Caco-2 (cell line): ENCODE results near the gene CXCL13. TPM values are rescaled to one million over a fixed set of nuclear protein-coding genes. Genes with fewer than 3 reads are reported as not detected.

Experiments
- BruUV-seq: library from RNA; stranded (reverse); fragments of 400-500 nt; replicated peaks from 2 replicates; lab custom pipeline; 2021; lab: Mats Ljungman, UMichigan
- CTCF ChIA-PET: fragments of 300-600 bp; sonication (Branson Sonifier 250); formaldehyde crosslinking; loops from one replicate; lab custom pipeline; 2022; ENCODE audit warnings: antibody characterized with exemption; lab: Charles Lee
- POLR2A ChIA-PET: fragments of 300-600 bp; sonication (Branson Sonifier 250); formaldehyde crosslinking; loops from one replicate; lab custom pipeline; 2022; ENCODE audit warnings: antibody characterized with exemption; lab: Charles Lee
- DNase-seq, 2 experiments: peaks; one replicate each; pipeline versions ENCODE4 v3.0.0 to v3.0.0-alpha.2; 2020 to 2022
- H3K27me3 ChIP-seq: replicated peaks from 2 replicates; pipeline ENCODE4 v1.6.0; 2011; ENCODE audit warnings: low read length; ENCODE audit not compliant: control insufficient read depth, insufficient read depth
- H3K36me3 ChIP-seq: 2 replicates; pipeline ENCODE4 v1.5.1; 2011; ENCODE audit warnings: low read length; ENCODE audit not compliant: control insufficient read depth, insufficient read depth
- H3K4me1 ChIP-seq: fragments of 250-450 bp; sonication (Bioruptor Pico); 2 replicates; pipeline ENCODE4 v1.5.1; 2020; ENCODE audit warnings: mild to moderate bottlenecking
- H3K4me3 ChIP-seq: 2 replicates; pipeline ENCODE4 v1.5.1; 2011; ENCODE audit warnings: low read depth, mild to moderate bottlenecking, control low read depth, low read length
- H3K9me3 ChIP-seq: fragments of 250-450 bp; sonication (Bioruptor Pico); 2 replicates; pipeline ENCODE4 v1.5.1; 2020; ENCODE audit warnings: mild to moderate bottlenecking, moderate library complexity
- H3K27ac Mint-ChIP-seq: one replicate; pipeline ENCODE4 v1.8.0; 2022; ENCODE audit warnings: mixed read lengths; ENCODE audit not compliant: unreplicated experiment
- H3K27me3 Mint-ChIP-seq: one replicate; pipeline ENCODE4 v1.8.0; 2022; ENCODE audit warnings: mixed read lengths; ENCODE audit not compliant: insufficient read depth, unreplicated experiment
- H3K36me3 Mint-ChIP-seq: one replicate; pipeline ENCODE4 v1.8.0; 2022; ENCODE audit warnings: mild to moderate bottlenecking, mixed read lengths; ENCODE audit not compliant: insufficient read depth, unreplicated experiment
- H3K4me1 Mint-ChIP-seq: one replicate; pipeline ENCODE4 v1.8.0; 2022; ENCODE audit warnings: low read depth, mixed read lengths; ENCODE audit not compliant: unreplicated experiment
- H3K4me3 Mint-ChIP-seq: one replicate; pipeline ENCODE4 v1.8.0; 2022; ENCODE audit warnings: mild to moderate bottlenecking, moderate library complexity, mixed read lengths; ENCODE audit not compliant: unreplicated experiment
- H3K9me3 Mint-ChIP-seq: one replicate; pipeline ENCODE4 v1.8.0; 2022; ENCODE audit warnings: mixed read lengths; ENCODE audit not compliant: unreplicated experiment
- CTCF ChIP-seq, 2 experiments: fragments of 200-600 bp in 1 of 2; IDR thresholded peaks; 1 replicate in 1 of 2; 2 replicates in 1 of 2; pipeline versions ENCODE4 v1.5.1 to v1.8.0; 2011 to 2022; ENCODE audit warnings: antibody characterized with exemption in 1 of 2, control low read depth in 1 of 2, inconsistent platforms in 1 of 2, low read depth in 1 of 2, low read length in 1 of 2, mild to moderate bottlenecking in 1 of 2, moderate library complexity in 1 of 2; ENCODE audit not compliant: insufficient read depth in 1 of 2, severe bottlenecking in 1 of 2, unreplicated experiment in 1 of 2
- intact Hi-C: fragments of 100-400 bp; cut with micrococcal nuclease; formaldehyde crosslinking; loops from one replicate; pipeline ENCODE4 v1.10.0; 2022; ENCODE audit not compliant: unreplicated experiment
- total RNA-seq: library from RNA; stranded (reverse); gene quantifications from 2 replicates; pipeline ENCODE4 v1.2.3, GENCODE V29; 2022

CXCL13 gene
- total RNA-seq, 1 experiment from 2014 or later: not detected

- H3K27ac Mint-ChIP-seq: no peak overlapping the region
- H3K4me3 ChIP-seq: no peak overlapping the region
- H3K9me3 ChIP-seq: no peaks in the 10 kb centered on the region
- H3K36me3 Mint-ChIP-seq: no peaks in the 10 kb centered on the region
- H3K4me1 ChIP-seq: no peaks in the 10 kb centered on the region
- H3K4me1 Mint-ChIP-seq: no peaks in the 10 kb centered on the region
- no peaks in the 10 kb centered on the region for H3K27me3 ChIP-seq
- no TSS peak for BruUV-seq
- intact Hi-C loops: loop anchor here (10.0 kb wide), 1 partner anchor 118 kb away; no protein-coding TSS in a partner anchor
- ChIA-PET CTCF (no interaction called here), POLR2A (no interaction called here)
- peaks cover 10% of the 10 kb centered on the region for H3K27me3 Mint-ChIP-seq
- H3K4me3 Mint-ChIP-seq: no peak overlapping the region
- H3K9me3 Mint-ChIP-seq: no peaks in the 10 kb centered on the region
- H3K36me3 ChIP-seq: no peaks in the 10 kb centered on the region
- DNase-seq: no peak
- no peak for TF ChIP-seq CTCF (IDR thresholded peaks at IDR 0.05; ENCODE audit: insufficient read depth in 1 of 2, low read depth in 1 of 2, low read length in 1 of 2, severe bottlenecking in 1 of 2, unreplicated experiment in 1 of 2)
Observed at GRCh38 chr4:77593101-77593500, 12.5 kb upstream of the CXCL13 start.

- H3K9me3 ChIP-seq: no peaks in the 10 kb centered on the region
- Mint-ChIP-seq H3K36me3 (no peaks in the 10 kb centered on the region), H3K27ac (no peak overlapping the region), H3K9me3 (no peaks in the 10 kb centered on the region), H3K4me3 (no peak overlapping the region), H3K27me3 (peaks cover 10% of the 10 kb centered on the region), H3K4me1 (no peaks in the 10 kb centered on the region)
- H3K4me1 ChIP-seq: no peaks in the 10 kb centered on the region
- ChIA-PET CTCF (no interaction called here), POLR2A (no interaction called here)
- H3K4me3 ChIP-seq: no peak overlapping the region
- H3K27me3 ChIP-seq: no peaks in the 10 kb centered on the region
- no peak for DNase-seq
- BruUV-seq: no TSS peak
- no peak for TF ChIP-seq CTCF (IDR thresholded peaks at IDR 0.05; ENCODE audit: insufficient read depth in 1 of 2, low read depth in 1 of 2, low read length in 1 of 2, severe bottlenecking in 1 of 2, unreplicated experiment in 1 of 2)
- H3K36me3 ChIP-seq: no peaks in the 10 kb centered on the region
- intact Hi-C loops: loop anchor here (10.0 kb wide), 1 partner anchor 119 kb away; no protein-coding TSS in a partner anchor
Observed at GRCh38 chr4:77593993-77594392, 11.6 kb upstream of the CXCL13 start.

- ChIA-PET CTCF (no interaction called here), POLR2A (no interaction called here)
- DNase-seq: no peak
- intact Hi-C loops: loop anchor here (5.0 to 10.0 kb wide), 2 partner anchors 121 to 228 kb away; no protein-coding TSS in a partner anchor
- no peaks in the 10 kb centered on the region for H3K4me1 ChIP-seq
- TF ChIP-seq CTCF (IDR thresholded peaks at IDR 0.05; ENCODE audit: insufficient read depth in 1 of 2, low read depth in 1 of 2, low read length in 1 of 2, severe bottlenecking in 1 of 2, unreplicated experiment in 1 of 2): no peak
- Mint-ChIP-seq H3K4me1 (no peaks in the 10 kb centered on the region), H3K9me3 (no peaks in the 10 kb centered on the region), H3K27me3 (peaks cover 16% of the 10 kb centered on the region), H3K27ac (no peak overlapping the region), H3K4me3 (no peak overlapping the region), H3K36me3 (no peaks in the 10 kb centered on the region)
- no TSS peak for BruUV-seq
- no peaks in the 10 kb centered on the region for H3K27me3 ChIP-seq
- H3K4me3 ChIP-seq: no peak overlapping the region
- no peaks in the 10 kb centered on the region for H3K9me3 ChIP-seq
- H3K36me3 ChIP-seq: no peaks in the 10 kb centered on the region
Observed at GRCh38 chr4:77595364-77595973, 10.2 kb upstream of the CXCL13 start.
